AG09309 (cell line): ENCODE data around the gene MUCL3.

Experiments used
- DNase-seq: peaks from one replicate; pipeline ENCODE4 v3.0.0-alpha.2; 2010; ENCODE audit warnings: low read depth
- H3K4me3 ChIP-seq: 2 replicates; pipeline ENCODE4 v1.5.1; 2011; ENCODE audit warnings: mild to moderate bottlenecking, low read depth, low read length, moderate library complexity; ENCODE audit not compliant: control insufficient read depth
- CTCF ChIP-seq: IDR thresholded peaks from 2 replicates; pipeline ENCODE4 v1.5.1; 2011; ENCODE audit warnings: mild to moderate bottlenecking, low read depth, low read length, inconsistent platforms; ENCODE audit not compliant: insufficient read depth, control insufficient read depth; ENCODE audit errors: missing control alignments

MUCL3 gene

GRCh38 chr6:30912746-30913520 lies 27.8 kb upstream of the MUCL3 start:
- TF ChIP-seq CTCF, result no peak
- H3K4me3 ChIP-seq, result no peak overlapping the region
- DNase-seq, result no peak

DNA sequence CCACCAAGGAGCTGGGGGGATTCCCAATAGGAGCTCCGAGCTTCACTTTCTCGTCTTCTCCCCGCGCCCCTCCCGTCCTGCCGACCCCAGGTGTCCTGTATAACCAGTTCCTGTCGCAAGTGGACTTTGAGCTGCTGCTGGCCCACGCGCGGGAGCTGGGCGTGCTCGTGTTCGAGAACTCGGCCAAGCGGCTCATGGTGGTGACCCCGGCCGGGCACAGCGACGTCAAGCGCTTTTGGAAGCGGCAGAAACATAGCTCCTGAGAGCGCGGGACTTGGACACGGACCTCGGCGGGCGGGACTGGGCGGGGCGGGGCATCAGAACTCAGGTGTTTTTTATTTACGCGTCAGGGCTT lies 27.1 kb upstream of the MUCL3 start:
- no peak for TF ChIP-seq CTCF
- H3K4me3 ChIP-seq, result peak overlapping the region; percentile 6
- no peak for DNase-seq

- peak; percentile 64 for DNase-seq
- peak; percentile 55 for TF ChIP-seq CTCF
- peak within 1 kb of the TSS; percentile 46 for H3K4me3 ChIP-seq
Observed at GRCh38 chr6:30914076-30914853, 26.5 kb upstream of the MUCL3 start, which contains the start of gene VARS2. TSS of gene VARS2 (plus strand) at chr6:30914238. CDS start at chr6:30914837, 599 bp downstream.

DNA sequence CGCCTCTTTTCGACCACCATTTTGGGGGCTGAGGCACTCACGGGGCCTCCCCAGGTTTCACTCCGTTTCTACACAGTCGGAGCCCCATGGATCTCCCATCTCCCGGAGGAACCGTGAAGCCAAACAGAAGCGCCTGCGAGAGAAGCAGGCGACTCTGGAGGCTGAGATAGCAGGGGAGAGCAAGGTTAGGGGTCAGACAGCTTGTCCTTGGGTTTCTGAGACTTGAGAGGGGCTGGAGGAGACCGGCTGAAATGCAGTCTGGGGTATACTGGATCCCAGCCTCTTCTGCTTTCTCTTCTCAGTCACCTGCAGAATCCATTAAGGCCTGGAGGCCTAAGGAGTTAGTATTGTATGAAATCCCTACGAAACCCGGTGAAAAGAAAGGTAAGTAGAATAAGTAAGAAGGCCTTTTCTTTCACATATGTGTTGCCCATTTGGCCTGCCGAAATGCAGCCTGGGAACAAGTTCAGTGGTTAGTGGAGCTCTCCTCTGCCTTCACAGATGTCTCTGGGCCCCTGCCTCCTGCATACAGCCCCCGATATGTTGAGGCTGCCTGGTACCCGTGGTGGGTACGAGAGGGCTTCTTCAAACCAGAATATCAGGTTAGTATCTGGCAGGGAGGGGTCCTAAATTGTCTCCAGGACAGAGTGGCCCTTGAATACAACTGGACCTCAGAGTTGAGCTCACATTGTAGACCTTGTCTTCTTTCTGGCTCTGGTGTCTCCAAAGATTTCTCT lies 25.8 kb upstream of the MUCL3 start:
- TF ChIP-seq CTCF, result no peak
- H3K4me3 ChIP-seq, result peak overlapping the region; percentile 46
- DNase-seq, result no peak

GRCh38 chr6:30915591-30915946 lies 25.2 kb upstream of the MUCL3 start:
- TF ChIP-seq CTCF, result peak; percentile 72
- DNase-seq, result peak; percentile 23
- H3K4me3 ChIP-seq, result no peak overlapping the region

DNA sequence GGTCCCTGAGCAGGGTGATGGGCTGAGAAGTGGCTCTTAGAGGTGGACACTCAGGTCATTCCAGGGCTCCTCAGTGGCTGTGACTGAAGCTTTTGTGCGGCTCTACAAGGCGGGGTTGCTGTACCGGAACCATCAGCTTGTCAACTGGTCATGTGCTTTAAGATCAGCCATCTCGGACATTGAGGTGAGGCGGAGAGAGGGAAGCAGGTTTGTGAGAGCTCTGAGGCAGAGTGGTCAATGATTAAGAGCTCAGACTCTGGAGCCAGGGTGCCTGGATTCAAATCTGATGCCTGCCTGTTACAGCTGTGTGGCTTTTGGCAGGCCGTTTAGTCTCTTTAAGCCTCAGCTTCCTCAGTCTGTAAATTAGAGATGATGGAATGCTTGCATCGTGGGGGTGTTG lies 23.7 kb upstream of the MUCL3 start:
- no peak for TF ChIP-seq CTCF
- DNase-seq, result no peak
- no peak overlapping the region for H3K4me3 ChIP-seq
